Activated CD4-positive, alpha-beta T cell treated with anti-CD3 and anti-CD28 coated beads, Interleukin-2, amount 10 ng/mL, durations not matched to agents 24 days and 14 days (primary cell): ENCODE measurements around the gene WNK1. TPM values are rescaled to one million over a fixed set of nuclear protein-coding genes. Genes with fewer than 3 reads are reported as not detected.
"Not testable (repeated sequence)": the region's sequence is repeated elsewhere in the genome, so short reads cannot be mapped to it uniquely, and the experiment has no call there.

Experiments
- DNase-seq: peaks from one replicate; pipeline ENCODE4 v3.0.0; 2022
- H3K27ac Mint-ChIP-seq: one replicate; pipeline ENCODE4 v1.8.0; 2022; ENCODE audit warnings: mild to moderate bottlenecking, mixed read lengths
- H3K27me3 Mint-ChIP-seq: one replicate; pipeline ENCODE4 v1.8.0; 2022; ENCODE audit warnings: mixed read lengths
- H3K36me3 Mint-ChIP-seq: one replicate; pipeline ENCODE4 v1.8.0; 2022; ENCODE audit warnings: low read depth, mild to moderate bottlenecking, mixed read lengths
- H3K4me1 Mint-ChIP-seq: one replicate; pipeline ENCODE4 v1.8.0; 2021; ENCODE audit warnings: mixed read lengths
- H3K4me3 Mint-ChIP-seq: one replicate; pipeline ENCODE4 v1.8.0; 2022; ENCODE audit warnings: mild to moderate bottlenecking, moderate library complexity, mixed read lengths
- H3K9me3 Mint-ChIP-seq: one replicate; pipeline ENCODE4 v1.8.0; 2021; ENCODE audit warnings: mixed read lengths
- intact Hi-C: fragments of 100-400 bp; cut with micrococcal nuclease; formaldehyde crosslinking; loops from one replicate; pipeline ENCODE4 v1.15.1; 2023
- total RNA-seq: library from RNA; stranded (reverse); gene quantifications from 2 replicates; pipeline ENCODE4 v1.2.3, GENCODE V29; 2022

WNK1 gene
- total RNA-seq, 1 donor from 2014 or later, result 156 TPM

- no peak for DNase-seq
- intact Hi-C loops, result no loop called here
- Mint-ChIP-seq H3K9me3 (no peaks in the 10 kb centered on the region), H3K27ac (no peak overlapping the region), H3K36me3 (peaks cover 4% of the 10 kb centered on the region), H3K4me3 (no peak overlapping the region), H3K27me3 (no peaks in the 10 kb centered on the region), H3K4me1 (peaks cover 49% of the 10 kb centered on the region)
Measured at GRCh38 chr12:802242-803120, 50.1 kb downstream of the WNK1 start.

- intact Hi-C loops, result no loop called here
- H3K9me3 Mint-ChIP-seq, result no peaks in the 10 kb centered on the region
- H3K27ac Mint-ChIP-seq, result no peak overlapping the region
- DNase-seq, result no peak
- H3K36me3 Mint-ChIP-seq, result peaks cover 2% of the 10 kb centered on the region
- no peaks in the 10 kb centered on the region for H3K27me3 Mint-ChIP-seq
- no peak overlapping the region for H3K4me3 Mint-ChIP-seq
- H3K4me1 Mint-ChIP-seq, result peaks cover 51% of the 10 kb centered on the region
Measured at GRCh38 chr12:805022-805632, 52.7 kb downstream of the WNK1 start.

DNA sequence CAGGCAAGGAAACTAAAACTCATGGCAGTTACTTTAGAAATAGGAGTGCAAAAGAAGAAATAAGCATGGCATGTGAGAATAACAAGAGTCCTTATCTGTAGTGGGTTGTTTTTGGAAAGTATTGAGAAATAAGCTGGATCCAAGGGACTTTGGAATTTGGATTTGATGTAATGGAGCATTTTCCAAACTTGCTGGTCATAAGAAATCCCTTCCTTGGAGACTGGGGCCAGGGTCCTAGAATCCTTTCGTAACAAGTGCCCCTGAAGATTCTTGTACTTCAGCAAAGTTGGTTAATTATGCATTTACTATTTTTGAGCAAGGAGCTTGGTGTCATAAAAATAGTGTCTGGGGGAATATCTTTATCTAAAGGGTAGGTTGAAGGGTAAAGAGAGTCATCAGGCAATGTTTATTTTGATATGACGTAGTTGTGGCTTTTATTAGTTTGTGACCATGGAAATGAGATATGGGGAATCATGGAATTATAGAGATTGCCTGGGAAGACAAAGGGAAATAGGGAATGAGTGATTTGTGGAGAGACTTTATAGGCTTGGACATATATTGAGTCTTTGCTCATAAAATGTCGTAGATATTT is 53.9 kb downstream of the WNK1 start:
- Mint-ChIP-seq H3K36me3 (peaks cover 2% of the 10 kb centered on the region), H3K4me3 (peak overlapping the region; percentile 24), H3K4me1 (peaks cover 50% of the 10 kb centered on the region), H3K27me3 (no peaks in the 10 kb centered on the region), H3K27ac (peak overlapping the region; percentile 67), H3K9me3 (no peaks in the 10 kb centered on the region)
- DNase-seq, result no peak
- intact Hi-C loops, result no loop called here

- no peaks in the 10 kb centered on the region for H3K27me3 Mint-ChIP-seq
- peaks cover 50% of the 10 kb centered on the region for H3K4me1 Mint-ChIP-seq
- peak overlapping the region; percentile 24 for H3K4me3 Mint-ChIP-seq
- H3K27ac Mint-ChIP-seq, result peak overlapping the region; percentile 3
- H3K9me3 Mint-ChIP-seq, result no peaks in the 10 kb centered on the region
- intact Hi-C loops, result no loop called here
- H3K36me3 Mint-ChIP-seq, result no peaks in the 10 kb centered on the region
- peak; percentile 63 for DNase-seq
Measured at GRCh38 chr12:807041-807735, 54.8 kb downstream of the WNK1 start.

- intact Hi-C loops, result loop anchor here (1.0 to 10.0 kb wide), 4 partner anchors 15 to 785 kb away; partner anchors contain the start of gene FBXL14
- H3K27me3 Mint-ChIP-seq, result no peaks in the 10 kb centered on the region
- no peak overlapping the region for H3K27ac Mint-ChIP-seq
- no peak overlapping the region for H3K4me3 Mint-ChIP-seq
- peaks cover 44% of the 10 kb centered on the region for H3K4me1 Mint-ChIP-seq
- H3K36me3 Mint-ChIP-seq, result peaks cover 13% of the 10 kb centered on the region
- no peaks in the 10 kb centered on the region for H3K9me3 Mint-ChIP-seq
- DNase-seq, result no peak
Measured at GRCh38 chr12:810116-810515, 57.7 kb downstream of the WNK1 start.

- DNase-seq, result peak; percentile 74
- Mint-ChIP-seq H3K27me3 (no peaks in the 10 kb centered on the region), H3K36me3 (peaks cover 13% of the 10 kb centered on the region), H3K4me1 (peaks cover 41% of the 10 kb centered on the region), H3K27ac (peak overlapping the region; percentile 57), H3K4me3 (no peak overlapping the region), H3K9me3 (no peaks in the 10 kb centered on the region)
- intact Hi-C loops, result loop anchor here (1.0 to 10.0 kb wide), 4 partner anchors 16 to 784 kb away; partner anchors contain the start of gene FBXL14
Measured at GRCh38 chr12:810671-811415, 58.5 kb downstream of the WNK1 start.

DNA sequence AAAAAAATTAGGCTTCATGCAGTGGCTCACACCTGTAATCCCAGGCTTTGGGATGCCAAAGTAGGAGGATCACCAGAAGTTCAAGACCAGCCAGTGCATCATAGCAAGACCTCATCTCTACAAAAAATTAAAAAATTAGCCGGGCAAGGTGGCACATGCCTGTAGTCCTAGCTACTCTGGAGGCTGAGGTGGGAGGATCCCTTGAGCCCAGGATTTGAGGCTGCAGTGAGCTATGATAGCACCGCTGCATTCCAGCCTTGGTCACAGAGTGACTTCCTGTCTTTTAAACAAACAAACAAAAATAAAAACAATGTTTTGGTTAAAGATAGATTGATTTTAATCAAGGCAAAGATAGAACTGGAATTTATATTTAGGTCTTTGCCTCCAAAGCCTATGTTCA is 60.6 kb downstream of the WNK1 start:
- Mint-ChIP-seq H3K36me3 (peaks cover 27% of the 10 kb centered on the region), H3K27me3 (no peaks in the 10 kb centered on the region), H3K9me3 (no peaks in the 10 kb centered on the region), H3K4me1 (peaks cover 27% of the 10 kb centered on the region), H3K27ac (no peak overlapping the region), H3K4me3 (no peak overlapping the region)
- DNase-seq, result no peak
- intact Hi-C loops, result loop anchor here (10.0 kb wide), 2 partner anchors 282 to 782 kb away; partner anchors contain the start of gene FBXL14

DNA sequence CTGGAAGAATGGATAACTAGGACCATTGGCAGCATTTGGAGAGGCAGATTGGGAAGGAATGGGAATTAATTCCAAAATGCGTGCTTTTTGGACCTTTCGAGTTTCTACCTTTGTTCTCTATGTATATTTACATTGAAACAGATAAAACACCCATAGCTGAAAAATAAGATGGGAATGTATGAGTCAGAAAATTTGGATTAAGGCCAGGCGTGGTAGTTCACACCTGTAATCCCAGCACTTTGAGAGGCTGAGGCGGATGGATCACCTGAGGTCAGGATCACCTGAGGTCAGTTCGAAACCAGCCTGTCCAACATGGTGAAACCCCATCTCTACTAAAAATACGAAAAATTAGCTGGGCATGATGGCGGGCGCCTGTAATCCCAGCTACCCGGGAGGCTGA is 65.1 kb downstream of the WNK1 start:
- intact Hi-C loops, result loop anchor here (10.0 kb wide), 2 partner anchors 277 to 777 kb away; partner anchors contain the start of gene FBXL14
- Mint-ChIP-seq H3K36me3 (peaks cover 45% of the 10 kb centered on the region), H3K4me1 (peaks cover 32% of the 10 kb centered on the region)
- H3K9me3 Mint-ChIP-seq, DNase-seq, H3K4me3 Mint-ChIP-seq, H3K27ac Mint-ChIP-seq, H3K27me3 Mint-ChIP-seq: not testable (repeated sequence)

- no peak overlapping the region for H3K4me3 Mint-ChIP-seq
- H3K27me3 Mint-ChIP-seq, result no peaks in the 10 kb centered on the region
- intact Hi-C loops, result loop anchor here (10.0 kb wide), 2 partner anchors 277 to 777 kb away; partner anchors contain the start of gene FBXL14
- DNase-seq, result no peak
- H3K9me3 Mint-ChIP-seq, result peaks cover 3% of the 10 kb centered on the region
- H3K27ac Mint-ChIP-seq, result no peak overlapping the region
- H3K4me1 Mint-ChIP-seq, result peaks cover 34% of the 10 kb centered on the region
- H3K36me3 Mint-ChIP-seq, result peaks cover 46% of the 10 kb centered on the region
Measured at GRCh38 chr12:817941-818600, 65.7 kb downstream of the WNK1 start.

DNA sequence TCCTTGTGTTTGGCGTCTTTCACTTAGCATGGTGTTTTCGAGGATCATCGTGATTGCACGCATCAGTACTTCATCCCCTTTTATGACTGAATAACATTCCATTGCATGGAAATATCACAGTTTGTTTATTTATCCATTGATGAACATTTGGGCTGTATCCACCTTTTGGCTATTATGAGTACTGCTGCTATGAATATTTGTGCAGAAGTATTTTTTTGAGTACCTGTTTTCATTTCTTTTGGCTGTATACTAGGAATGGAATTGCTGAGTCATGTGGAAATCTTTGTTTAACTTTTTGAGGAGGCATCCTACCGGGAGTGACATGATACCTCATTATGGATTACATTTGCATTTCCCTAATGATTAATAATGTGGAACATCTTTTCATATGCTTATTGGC is 66.4 kb downstream of the WNK1 start:
- H3K36me3 Mint-ChIP-seq, result peaks cover 45% of the 10 kb centered on the region
- H3K4me1 Mint-ChIP-seq, result peaks cover 35% of the 10 kb centered on the region
- H3K9me3 Mint-ChIP-seq, result peaks cover 6% of the 10 kb centered on the region
- no peak for DNase-seq
- intact Hi-C loops, result loop anchor here (10.0 kb wide), 2 partner anchors 276 to 776 kb away; partner anchors contain the start of gene FBXL14
- no peaks in the 10 kb centered on the region for H3K27me3 Mint-ChIP-seq
- no peak overlapping the region for H3K4me3 Mint-ChIP-seq
- H3K27ac Mint-ChIP-seq, result no peak overlapping the region

DNA sequence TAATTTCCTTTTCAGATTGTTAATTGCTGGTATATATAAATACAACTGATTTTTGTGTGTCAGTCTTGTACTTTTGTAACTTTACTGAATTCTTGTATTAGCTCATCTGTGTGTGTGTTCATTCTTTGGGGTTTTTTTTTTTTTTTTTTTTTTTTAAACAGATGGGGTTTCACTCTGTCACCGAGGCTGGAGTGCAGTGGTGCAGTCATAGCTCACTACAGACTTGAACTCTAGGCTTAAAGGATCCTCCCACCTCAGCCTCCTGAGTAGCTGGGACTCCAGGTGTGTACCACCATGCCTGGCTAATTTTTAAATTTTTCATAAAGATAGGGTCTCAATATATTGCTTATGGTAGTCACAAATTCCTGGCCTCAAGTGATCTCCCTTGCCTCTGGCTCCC is 68.0 kb downstream of the WNK1 start:
- no peak overlapping the region for H3K4me3 Mint-ChIP-seq
- peaks cover 38% of the 10 kb centered on the region for H3K36me3 Mint-ChIP-seq
- H3K27me3 Mint-ChIP-seq, result no peaks in the 10 kb centered on the region
- intact Hi-C loops, result no loop called here
- H3K9me3 Mint-ChIP-seq, result peaks cover 6% of the 10 kb centered on the region
- H3K4me1 Mint-ChIP-seq, result peaks cover 33% of the 10 kb centered on the region
- no peak for DNase-seq
- no peak overlapping the region for H3K27ac Mint-ChIP-seq

GRCh38 chr12:823028-823698 is 70.8 kb downstream of the WNK1 start:
- no peak for DNase-seq
- H3K4me1 Mint-ChIP-seq, result peaks cover 36% of the 10 kb centered on the region
- H3K27me3 Mint-ChIP-seq, result no peaks in the 10 kb centered on the region
- no peak overlapping the region for H3K4me3 Mint-ChIP-seq
- peaks cover 6% of the 10 kb centered on the region for H3K9me3 Mint-ChIP-seq
- H3K36me3 Mint-ChIP-seq, result peaks cover 31% of the 10 kb centered on the region
- H3K27ac Mint-ChIP-seq, result peak overlapping the region; percentile 64
- intact Hi-C loops, result no loop called here
